Omental fat pad (tissue), 4 donors: Measurements from ENCODE around the gene CDH23. TPM values are rescaled to one million over a fixed set of nuclear protein-coding genes. Genes with fewer than 3 reads are reported as not detected.

Source experiments
- ATAC-seq: fragments of 150-250 bp; one replicate; pipeline ENCODE4 v1.9.1; 2016; ENCODE audit warnings: mild to moderate bottlenecking, moderate library complexity; ENCODE audit not compliant: low FRiP score
- DNase-seq: peaks from one replicate; pipeline ENCODE4 v3.0.0-alpha.2; 2019; ENCODE audit warnings: low spot score
- total RNA-seq, 4 donors: library from RNA; depleted of rRNA; stranded (reverse); fragments of >200 nt; gene quantifications; one replicate each; pipeline ENCODE4 v1.1.0, GENCODE V29; 2016
- TF ChIP-seq, protein P1 (sequence below), 3 donors: fragments of 450-650 bp; IDR thresholded peaks; one replicate each; pipeline ENCODE4 v1.5.1; 2016 to 2017; ENCODE audit warnings: antibody characterized with exemption in 3 of 3, mild to moderate bottlenecking in 3 of 3, moderate library complexity in 2 of 3

Gene CDH23
- total RNA-seq, 4 donors from 2014 or later = 25.3 to 41.9 (median 34.4) TPM

- TF ChIP-seq, protein P1, sequence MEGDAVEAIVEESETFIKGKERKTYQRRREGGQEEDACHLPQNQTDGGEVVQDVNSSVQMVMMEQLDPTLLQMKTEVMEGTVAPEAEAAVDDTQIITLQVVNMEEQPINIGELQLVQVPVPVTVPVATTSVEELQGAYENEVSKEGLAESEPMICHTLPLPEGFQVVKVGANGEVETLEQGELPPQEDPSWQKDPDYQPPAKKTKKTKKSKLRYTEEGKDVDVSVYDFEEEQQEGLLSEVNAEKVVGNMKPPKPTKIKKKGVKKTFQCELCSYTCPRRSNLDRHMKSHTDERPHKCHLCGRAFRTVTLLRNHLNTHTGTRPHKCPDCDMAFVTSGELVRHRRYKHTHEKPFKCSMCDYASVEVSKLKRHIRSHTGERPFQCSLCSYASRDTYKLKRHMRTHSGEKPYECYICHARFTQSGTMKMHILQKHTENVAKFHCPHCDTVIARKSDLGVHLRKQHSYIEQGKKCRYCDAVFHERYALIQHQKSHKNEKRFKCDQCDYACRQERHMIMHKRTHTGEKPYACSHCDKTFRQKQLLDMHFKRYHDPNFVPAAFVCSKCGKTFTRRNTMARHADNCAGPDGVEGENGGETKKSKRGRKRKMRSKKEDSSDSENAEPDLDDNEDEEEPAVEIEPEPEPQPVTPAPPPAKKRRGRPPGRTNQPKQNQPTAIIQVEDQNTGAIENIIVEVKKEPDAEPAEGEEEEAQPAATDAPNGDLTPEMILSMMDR (IDR thresholded peaks at IDR 0.05) = no peak
- no peak for ATAC-seq
- DNase-seq = no peak
These were observed 5.0 kb upstream of the CDH23 start for GRCh38 chr10:71391701-71392100.

GRCh38 chr10:71392292-71392691 is 4.4 kb upstream of the CDH23 start:
- TF ChIP-seq, protein P1 (IDR thresholded peaks at IDR 0.05) = no peak
- DNase-seq = no peak
- no peak for ATAC-seq

DNA sequence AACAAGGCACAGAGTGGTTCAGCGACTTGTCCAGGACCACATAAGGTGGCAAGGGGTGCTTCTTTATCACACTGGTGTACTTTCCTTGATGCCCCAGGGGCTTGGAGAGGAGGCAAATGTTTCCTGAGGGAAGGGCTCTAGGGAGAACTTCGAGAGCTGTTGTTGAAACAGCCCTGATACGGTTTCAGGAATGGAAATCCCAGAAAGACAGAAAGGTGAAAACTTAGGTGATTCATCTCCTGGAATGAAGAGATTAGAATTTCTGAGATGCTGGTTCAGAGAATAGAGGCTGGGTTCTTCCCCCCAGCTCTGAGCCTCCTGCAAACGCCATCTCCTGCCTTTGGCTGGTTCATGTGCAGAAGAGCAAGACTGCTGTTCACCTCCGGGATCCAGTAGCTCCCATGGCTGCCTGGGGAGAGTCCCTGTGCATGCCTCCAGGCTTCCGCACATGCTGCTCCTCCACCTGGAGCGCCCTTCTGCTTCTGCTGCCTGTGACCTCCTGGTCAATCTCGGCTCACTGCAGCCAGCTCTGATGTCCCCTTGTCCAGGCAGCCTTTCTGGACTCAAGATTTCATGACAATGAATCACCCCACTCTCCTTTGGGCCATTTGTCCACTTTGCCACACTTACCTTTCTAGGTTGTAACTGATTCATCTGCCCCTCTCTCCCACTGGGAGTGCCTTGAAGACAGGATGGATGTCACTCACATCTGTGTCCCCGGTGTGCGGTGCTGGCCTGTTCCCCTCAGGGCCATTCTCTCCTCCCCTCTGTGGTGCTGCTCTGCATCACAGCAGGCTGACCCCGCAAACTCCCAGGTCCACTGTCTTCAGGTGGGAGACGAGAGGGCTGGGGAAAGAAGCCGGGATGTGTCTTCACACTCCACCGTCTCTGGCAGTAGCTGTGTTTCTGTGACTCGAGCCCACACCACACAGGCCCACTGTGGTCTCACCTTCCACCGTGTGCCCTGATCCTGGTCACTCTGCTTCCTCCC is 3.6 kb upstream of the CDH23 start:
- DNase-seq = no peak
- TF ChIP-seq, protein P1 (IDR thresholded peaks at IDR 0.05) = no peak
- no peak for ATAC-seq

- TF ChIP-seq, protein P1 (IDR thresholded peaks at IDR 0.05) = no peak
- ATAC-seq (no peak), DNase-seq (no peak)
These were observed 2.8 kb upstream of the CDH23 start for GRCh38 chr10:71393841-71394475.

- ATAC-seq = no peak
- TF ChIP-seq, protein P1 (IDR thresholded peaks at IDR 0.05) = no peak
- no peak for DNase-seq
These were observed 1.7 kb upstream of the CDH23 start for GRCh38 chr10:71394926-71395562.

GRCh38 chr10:71395621-71396020 is 1.1 kb upstream of the CDH23 start:
- TF ChIP-seq, protein P1 (IDR thresholded peaks at IDR 0.05) = no peak
- ATAC-seq = no peak
- no peak for DNase-seq
